Ectodermal cell (in vitro differentiated cells): ENCODE data around the gene SMARCA4.
"Not testable (repeated sequence)": the region's sequence is repeated elsewhere in the genome, so short reads cannot be mapped to it uniquely, and the experiment has no call there.

Experiments used
- H3K27ac ChIP-seq: 2 replicates; pipeline ENCODE4 v1.7.0; 2013; ENCODE audit warnings: mild to moderate bottlenecking, low read depth, low read length; ENCODE audit not compliant: insufficient read depth, poor library complexity, severe bottlenecking
- H3K27me3 ChIP-seq: 2 replicates; pipeline ENCODE4 v1.7.0; 2013; ENCODE audit warnings: mild to moderate bottlenecking, low read length; ENCODE audit not compliant: insufficient read depth, control insufficient read depth, poor library complexity, severe bottlenecking
- H3K36me3 ChIP-seq: one replicate; pipeline ENCODE4 v1.7.0; 2013; ENCODE audit warnings: low read length; ENCODE audit not compliant: control insufficient read depth, insufficient read depth
- H3K4me1 ChIP-seq: one replicate; pipeline ENCODE4 v1.7.0; 2013; ENCODE audit warnings: low read length; ENCODE audit not compliant: control insufficient read depth, insufficient read depth
- H3K4me3 ChIP-seq: 2 replicates; pipeline ENCODE4 v1.7.0; 2013; ENCODE audit warnings: low read depth, low read length, control low read depth; ENCODE audit not compliant: insufficient read depth
- H3K9me3 ChIP-seq: 2 replicates; pipeline ENCODE4 v1.7.0; 2013; ENCODE audit warnings: mild to moderate bottlenecking, low read length, moderate library complexity; ENCODE audit not compliant: control insufficient read depth
- WGBS, 2 experiments: methylation state at CpG; one replicate each; pipeline ENCODE4 v1.1.7; 2013; ENCODE audit warnings: missing lambda C conversion rate in 2 of 2; 5-methylcytosine and 5-hydroxymethylcytosine counted together

Gene SMARCA4

DNA sequence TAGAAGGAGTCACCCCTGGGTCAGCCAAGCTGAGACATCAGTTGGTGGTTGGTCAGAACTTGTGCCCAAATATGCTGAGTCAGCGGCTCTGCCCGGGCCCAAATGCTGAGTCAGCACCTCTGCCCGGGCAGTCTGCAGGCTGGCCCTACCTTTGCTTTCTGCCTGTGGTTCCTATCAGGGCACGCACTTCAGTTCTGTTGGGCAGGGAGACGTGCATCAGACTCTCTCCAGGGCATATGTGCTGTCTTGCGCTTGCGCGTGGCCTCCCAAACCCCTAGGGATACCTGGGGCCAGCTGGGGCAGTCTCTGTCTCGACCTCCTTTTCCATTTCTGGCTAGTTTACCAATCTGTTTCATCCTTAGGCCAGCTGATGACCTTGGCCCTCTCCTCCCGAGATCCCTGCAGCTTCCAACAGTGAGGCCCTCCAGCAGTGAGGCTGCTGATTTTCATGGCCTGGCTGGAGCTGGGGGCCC is 104.0 kb downstream of the SMARCA4 start:
- Histone ChIP-seq H3K36me3 (peaks cover 31% of the 10 kb centered on the region), H3K4me1 (no peaks in the 10 kb centered on the region), H3K27me3 (no peaks in the 10 kb centered on the region), H3K9me3 (no peaks in the 10 kb centered on the region), H3K27ac (no peak overlapping the region), H3K4me3 (no peak overlapping the region)
- 90 to 92% methylated on average over 10 of the region's 10 CpGs for WGBS, 2 experiments

- H3K9me3 ChIP-seq: no peaks in the 10 kb centered on the region
- H3K4me1 ChIP-seq: no peaks in the 10 kb centered on the region
- H3K27ac ChIP-seq: no peak overlapping the region
- peaks cover 22% of the 10 kb centered on the region for H3K36me3 ChIP-seq
- H3K27me3 ChIP-seq: no peaks in the 10 kb centered on the region
- 95 to 96% methylated on average over 5 of the region's 5 CpGs for WGBS, 2 experiments
- no peak overlapping the region for H3K4me3 ChIP-seq
Observed at GRCh38 chr19:11066326-11066725, 105.5 kb downstream of the SMARCA4 start.

DNA sequence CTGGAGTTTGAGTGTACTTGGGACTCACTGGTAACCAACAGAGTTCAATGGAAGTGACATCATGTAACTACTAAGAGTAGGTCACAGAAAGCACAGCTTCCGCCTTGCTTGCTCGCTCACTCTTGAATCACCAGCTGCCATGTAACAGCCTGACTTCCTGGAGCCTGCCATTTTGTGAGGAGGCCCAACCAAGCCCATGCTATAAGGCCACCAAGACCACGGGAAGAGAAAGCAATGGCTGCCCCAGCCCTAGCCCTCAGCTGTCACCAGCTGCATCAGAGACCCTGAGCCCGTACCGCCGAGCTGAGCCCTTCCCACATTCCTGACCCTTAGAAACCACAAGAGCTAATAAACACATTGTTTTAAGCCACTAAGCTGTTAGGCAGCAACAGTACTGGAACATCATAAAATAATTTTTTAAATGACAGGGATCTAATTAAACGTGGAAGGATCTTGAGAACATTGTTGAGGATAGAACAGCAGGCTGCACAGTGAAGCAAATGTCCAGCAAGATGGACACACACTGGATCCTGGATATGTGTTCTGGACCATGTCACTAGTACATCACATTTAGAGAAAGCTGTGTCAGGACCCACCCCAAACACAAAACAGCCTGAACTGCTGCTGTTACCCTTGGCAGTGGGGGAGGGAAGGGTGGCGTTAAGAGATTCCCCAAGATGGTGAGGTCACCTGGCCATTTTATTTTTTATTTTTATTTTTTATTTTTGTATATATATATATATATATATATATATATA is 106.7 kb downstream of the SMARCA4 start:
- Histone ChIP-seq H3K36me3 (peaks cover 22% of the 10 kb centered on the region), H3K4me3 (no peak overlapping the region), H3K27ac (no peak overlapping the region), H3K27me3 (no peaks in the 10 kb centered on the region), H3K4me1 (no peaks in the 10 kb centered on the region), H3K9me3 (no peaks in the 10 kb centered on the region)
- WGBS, 2 experiments: 91 to 95% methylated on average over 7 of the region's 8 CpGs

DNA sequence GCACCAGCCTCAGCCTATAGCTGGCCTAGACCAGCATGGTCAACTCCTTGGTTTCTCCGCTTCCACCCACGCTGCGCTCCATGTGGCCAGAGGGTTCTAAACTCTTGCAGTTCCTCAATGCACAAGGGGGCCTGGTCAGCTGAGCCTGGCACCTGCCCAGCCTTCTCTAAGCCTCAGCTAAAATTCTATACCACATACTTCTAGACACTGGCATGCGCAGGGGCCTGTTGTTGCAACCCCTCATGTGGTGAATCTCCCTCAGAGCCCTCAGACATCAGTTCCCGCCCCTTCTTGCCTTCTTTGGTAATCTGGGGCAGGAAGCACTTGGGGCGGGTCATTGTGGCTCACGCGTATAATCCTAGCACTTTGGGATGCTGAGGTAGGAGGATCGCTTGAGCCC is 108.7 kb downstream of the SMARCA4 start:
- peaks cover 22% of the 10 kb centered on the region for H3K36me3 ChIP-seq
- H3K27me3 ChIP-seq: no peaks in the 10 kb centered on the region
- WGBS, 2 experiments: 83% methylated on average over 9 of the region's 9 CpGs
- H3K4me1 ChIP-seq: no peaks in the 10 kb centered on the region
- no peaks in the 10 kb centered on the region for H3K9me3 ChIP-seq
- H3K4me3 ChIP-seq: no peak overlapping the region
- H3K27ac ChIP-seq: no peak overlapping the region

DNA sequence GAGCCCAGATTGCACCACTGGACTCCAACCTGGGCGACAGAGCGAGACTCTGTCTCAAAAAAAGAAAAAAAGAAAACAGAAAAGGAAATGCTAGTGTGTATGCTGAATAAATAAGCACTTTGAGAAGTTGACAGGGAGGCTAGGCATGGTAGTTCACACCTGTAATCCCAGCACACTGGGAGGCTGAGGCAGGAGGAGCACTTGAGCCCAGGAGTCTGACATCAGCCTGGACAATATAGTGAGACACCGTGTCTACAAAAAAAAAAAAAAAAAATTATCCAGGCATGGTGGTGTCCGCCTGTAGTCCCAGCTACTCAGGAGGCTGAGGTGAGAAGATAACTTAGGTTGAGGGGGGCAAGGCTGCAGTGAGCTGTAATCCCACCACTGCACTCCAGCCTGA is 109.3 kb downstream of the SMARCA4 start:
- no peak overlapping the region for H3K27ac ChIP-seq
- no peaks in the 10 kb centered on the region for H3K4me1 ChIP-seq
- 97 to 98% methylated on average over 4 of the region's 4 CpGs for WGBS, 2 experiments
- H3K9me3 ChIP-seq: no peaks in the 10 kb centered on the region
- H3K4me3 ChIP-seq: no peak overlapping the region
- no peaks in the 10 kb centered on the region for H3K27me3 ChIP-seq
- peaks cover 18% of the 10 kb centered on the region for H3K36me3 ChIP-seq

DNA sequence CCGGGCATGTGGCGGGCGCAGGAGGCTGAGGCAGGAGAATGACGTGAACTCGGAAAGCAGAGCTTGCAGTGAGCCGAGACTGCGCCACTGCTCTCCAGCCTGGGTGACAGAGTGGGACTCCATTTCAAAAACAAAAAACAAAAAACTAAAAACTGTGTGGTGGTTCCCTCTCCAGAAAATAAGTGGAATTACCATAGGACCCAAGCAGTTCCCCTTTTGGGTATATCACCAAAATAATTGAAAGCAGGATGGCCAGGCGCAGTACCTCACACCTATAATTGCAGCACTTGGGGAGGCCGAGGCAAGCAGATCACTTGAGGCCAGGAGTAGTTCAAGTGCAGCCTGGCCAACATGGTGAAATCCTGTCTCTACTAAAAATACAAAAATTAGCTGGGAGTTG is 112.7 kb downstream of the SMARCA4 start:
- WGBS, 2 experiments: 96 to 97% methylated on average over 9 of the region's 9 CpGs

DNA sequence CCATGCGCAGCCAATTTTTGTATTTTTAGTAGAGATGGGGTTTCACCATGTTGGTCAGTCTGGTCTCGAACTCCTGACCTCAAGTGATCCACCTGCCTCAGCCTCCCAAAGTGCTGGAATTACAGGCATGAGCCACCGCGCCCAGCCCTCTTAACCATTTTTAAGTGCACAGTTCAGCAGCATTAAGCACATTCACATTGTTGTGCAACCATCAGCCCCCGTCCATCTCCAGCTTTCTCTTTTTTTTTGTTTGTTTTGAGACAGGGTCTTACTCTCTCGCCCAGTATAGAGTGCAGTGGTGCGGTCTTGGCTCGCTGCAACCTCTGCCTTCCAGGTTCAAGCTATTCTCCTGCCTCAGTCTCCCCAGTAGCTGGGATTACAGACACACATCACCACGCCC is 116.0 kb downstream of the SMARCA4 start:
- H3K27ac ChIP-seq, H3K9me3 ChIP-seq, H3K36me3 ChIP-seq, H3K4me1 ChIP-seq, H3K27me3 ChIP-seq, H3K4me3 ChIP-seq: not testable (repeated sequence)
- WGBS, 2 experiments: 92 to 94% methylated on average over 9 of the region's 9 CpGs

More for the DNA sequence above, 112.7 kb downstream of the SMARCA4 start:
- H3K27me3 ChIP-seq: no peaks in the 10 kb centered on the region
- no peak overlapping the region for H3K4me3 ChIP-seq
- no peaks in the 10 kb centered on the region for H3K4me1 ChIP-seq
- no peaks in the 10 kb centered on the region for H3K36me3 ChIP-seq
- no peak overlapping the region for H3K27ac ChIP-seq
- no peaks in the 10 kb centered on the region for H3K9me3 ChIP-seq

DNA sequence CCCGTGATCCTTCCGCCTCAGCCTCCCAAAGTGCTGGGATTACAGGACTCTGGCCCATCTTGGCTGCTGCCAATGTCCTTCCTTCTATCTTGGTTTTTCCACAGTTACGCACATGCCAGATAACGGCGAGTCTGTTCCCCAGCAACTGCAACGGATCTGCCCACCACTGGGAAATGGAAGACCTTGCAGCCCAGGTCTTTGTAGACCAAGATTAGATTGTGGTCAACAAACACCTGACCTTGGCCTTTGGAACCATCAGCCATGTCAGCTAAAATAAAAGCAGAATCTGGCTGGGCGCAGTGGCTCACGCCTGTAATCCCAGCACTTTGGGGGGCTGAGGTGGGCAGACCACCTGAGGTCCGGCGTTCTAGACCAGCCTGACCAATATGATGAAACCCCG is 118.1 kb downstream of the SMARCA4 start:
- 94 to 95% methylated on average over 11 of the region's 11 CpGs for WGBS, 2 experiments
- H3K27me3 ChIP-seq: no peaks in the 10 kb centered on the region
- H3K4me1 ChIP-seq: no peaks in the 10 kb centered on the region
- no peak overlapping the region for H3K27ac ChIP-seq
- no peaks in the 10 kb centered on the region for H3K36me3 ChIP-seq
- H3K4me3 ChIP-seq: no peak overlapping the region
- H3K9me3 ChIP-seq: no peaks in the 10 kb centered on the region

DNA sequence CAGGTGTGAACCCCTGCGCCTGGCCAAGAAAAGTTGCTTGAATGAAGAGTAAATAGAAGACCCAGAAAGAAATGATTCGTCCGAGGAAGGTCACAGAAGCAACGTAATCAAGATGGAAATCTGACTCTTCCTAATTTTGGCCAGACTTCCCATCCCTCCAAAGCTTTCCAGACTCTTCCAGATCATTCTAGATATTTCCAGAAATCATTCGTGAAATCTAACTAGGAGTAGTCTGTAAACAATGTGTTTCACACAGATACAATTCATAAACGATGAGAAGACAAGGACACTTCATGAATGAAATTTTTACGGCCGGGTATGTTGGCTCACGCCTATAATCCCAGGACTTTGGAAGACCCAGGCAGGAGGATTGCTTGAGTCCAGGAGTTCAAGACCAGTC is 119.2 kb downstream of the SMARCA4 start:
- Histone ChIP-seq H3K27ac (no peak overlapping the region), H3K9me3 (no peaks in the 10 kb centered on the region), H3K4me3 (no peak overlapping the region), H3K4me1 (no peaks in the 10 kb centered on the region), H3K27me3 (no peaks in the 10 kb centered on the region), H3K36me3 (no peaks in the 10 kb centered on the region)
- 91 to 95% methylated on average over 9 of the region's 9 CpGs for WGBS, 2 experiments

DNA sequence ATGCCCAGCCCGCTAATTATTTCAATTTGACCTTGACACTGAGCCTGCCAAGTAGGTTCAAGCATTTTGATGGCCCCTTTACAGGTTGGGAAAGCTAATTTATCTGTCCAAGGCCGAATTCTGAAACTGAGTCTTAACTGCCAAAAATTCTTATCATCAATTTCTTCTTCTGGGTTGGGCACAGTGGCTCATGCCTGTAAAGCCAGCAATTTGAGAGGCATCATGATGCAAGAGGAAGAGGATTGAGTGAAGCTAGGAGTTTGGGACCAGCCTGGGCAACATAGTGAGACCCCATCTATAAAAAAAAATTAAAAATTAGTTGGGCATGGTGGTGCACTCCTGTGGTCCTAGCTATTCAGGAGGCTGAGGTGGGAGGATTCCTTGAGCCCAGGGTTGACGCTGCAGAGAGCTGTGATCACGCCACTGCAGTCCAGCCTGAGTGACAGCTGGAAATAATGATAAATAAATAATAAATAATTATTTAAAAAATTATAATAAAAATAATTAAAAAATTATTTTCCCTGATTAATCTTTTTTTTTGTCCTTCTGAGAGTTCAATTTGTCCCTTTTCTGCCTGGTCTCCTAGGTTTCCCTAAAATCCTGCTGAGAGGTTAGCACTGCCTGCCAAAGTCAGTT is 127.2 kb downstream of the SMARCA4 start:
- no peak overlapping the region for H3K27ac ChIP-seq
- H3K27me3 ChIP-seq: no peaks in the 10 kb centered on the region
- 94 to 96% methylated on average over 3 to 4 of the region's 4 CpGs for WGBS, 2 experiments
- no peaks in the 10 kb centered on the region for H3K9me3 ChIP-seq
- peaks cover 14% of the 10 kb centered on the region for H3K4me1 ChIP-seq
- H3K4me3 ChIP-seq: no peak overlapping the region
- no peaks in the 10 kb centered on the region for H3K36me3 ChIP-seq
